IMR-90 (cell line): ENCODE results near the gene SPAG16. TPM values are rescaled to one million over a fixed set of nuclear protein-coding genes. Genes with fewer than 3 reads are reported as not detected.

Experiments
- ATAC-seq: fragments of 200-7000 bp; cut with Tn5 transposase; 2 replicates; pipeline ENCODE4 v1.9.1; 2020; ENCODE audit warnings: low read depth, mild to moderate bottlenecking, moderate library complexity
- BruUV-seq: library from RNA; stranded (reverse); fragments of 400-500 nt; replicated peaks from 2 replicates; lab custom pipeline; 2021; lab: Mats Ljungman, UMichigan
- CTCF ChIA-PET: fragments of 300-600 bp; formaldehyde crosslinking; extraction: SDS; loops from one replicate; lab custom pipeline; 2021; ENCODE audit warnings: antibody characterized with exemption; lab: Yijun Ruan, JAX
- POLR2A ChIA-PET: fragments of 300-600 bp; sonication (Branson Sonifier 250); formaldehyde crosslinking; loops from one replicate; lab custom pipeline; 2022; ENCODE audit warnings: antibody characterized with exemption; ENCODE audit not compliant: unreplicated experiment; lab: Charles Lee
- DNase-seq: peaks from one replicate; pipeline ENCODE4 v3.0.0; 2013
- H2AFZ ChIP-seq: replicated peaks from 2 replicates; pipeline ENCODE3; 2013; ENCODE audit warnings: low read length, mild to moderate bottlenecking; ENCODE audit not compliant: poor library complexity
- H2AK5ac ChIP-seq: 2 replicates; pipeline ENCODE4 v1.6.1; 2013; ENCODE audit warnings: low read depth, low read length, inconsistent platforms
- H2AK9ac ChIP-seq: replicated peaks from 2 replicates; pipeline ENCODE3; 2013; ENCODE audit warnings: mild to moderate bottlenecking, low read depth, low read length, moderate library complexity; ENCODE audit not compliant: poor library complexity
- H2BK120ac ChIP-seq: 2 replicates; pipeline ENCODE4 v1.6.1; 2013; ENCODE audit warnings: low read depth, low read length, inconsistent platforms
- H2BK15ac ChIP-seq: 3 replicates; pipeline ENCODE4 v1.6.1; 2013; ENCODE audit warnings: low read depth, low read length, inconsistent platforms
- H2BK20ac ChIP-seq: 2 replicates; pipeline ENCODE4 v1.6.1; 2013; ENCODE audit warnings: low read depth, mild to moderate bottlenecking, inconsistent platforms, low read length, moderate library complexity
- H2BK5ac ChIP-seq: 2 replicates; pipeline ENCODE4 v1.6.1; 2013; ENCODE audit warnings: mild to moderate bottlenecking, low read depth, low read length, inconsistent platforms; ENCODE audit not compliant: poor library complexity, severe bottlenecking
- H3K14ac ChIP-seq: replicated peaks from 2 replicates; pipeline ENCODE4 v1.6.1; 2013; ENCODE audit warnings: low read depth, low read length, inconsistent platforms
- H3K18ac ChIP-seq: 2 replicates; pipeline ENCODE4 v1.6.1; 2013; ENCODE audit warnings: low read depth, low read length, control low read depth
- H3K23ac ChIP-seq: 2 replicates; pipeline ENCODE4 v1.6.1; 2013; ENCODE audit warnings: low read depth, low read length, inconsistent platforms
- H3K27ac ChIP-seq: 2 replicates; pipeline ENCODE4 v1.5.1; 2013; ENCODE audit warnings: mild to moderate bottlenecking, control low read depth, low read length; ENCODE audit not compliant: insufficient read depth
- H3K27me3 ChIP-seq: 2 replicates; pipeline ENCODE4 v1.6.1; 2013; ENCODE audit warnings: low read length; ENCODE audit not compliant: control insufficient read depth, insufficient read depth
- H3K36me3 ChIP-seq: 2 replicates; pipeline ENCODE4 v1.6.1; 2013; ENCODE audit warnings: low read length, mixed read lengths; ENCODE audit not compliant: control insufficient read depth, insufficient read depth
- H3K4ac ChIP-seq: 2 replicates; pipeline ENCODE4 v1.6.1; 2013; ENCODE audit warnings: low read depth, low read length, inconsistent platforms
- H3K4me1 ChIP-seq: 2 replicates; pipeline ENCODE4 v1.6.1; 2013; ENCODE audit warnings: low read length, mixed read lengths; ENCODE audit not compliant: control insufficient read depth, insufficient read depth
- H3K4me2 ChIP-seq: 2 replicates; pipeline ENCODE4 v1.6.1; 2013; ENCODE audit warnings: low read depth, mild to moderate bottlenecking, control low read depth, low read length, moderate library complexity
- H3K4me3 ChIP-seq: 2 replicates; pipeline ENCODE4 v1.5.1; 2013; ENCODE audit warnings: low read depth, mild to moderate bottlenecking, control low read depth, low read length, moderate library complexity; ENCODE audit not compliant: insufficient read depth
- H3K56ac ChIP-seq: 2 replicates; pipeline ENCODE4 v1.6.1; 2013; ENCODE audit warnings: low read length, inconsistent platforms; ENCODE audit not compliant: insufficient read depth; ENCODE audit errors: extremely low read depth
- H3K79me1 ChIP-seq, 2 experiments: 2 replicates each; pipeline ENCODE4 v1.6.1; 2013; ENCODE audit warnings: low read length in 2 of 2, inconsistent platforms in 1 of 2, low read depth in 1 of 2
- H3K9ac ChIP-seq: 2 replicates; pipeline ENCODE4 v1.6.1; 2013; ENCODE audit warnings: low read depth, low read length, control low read depth
- H3K9me1 ChIP-seq: 2 replicates; pipeline ENCODE4 v1.6.1; 2013; ENCODE audit warnings: low read length, inconsistent platforms; ENCODE audit not compliant: insufficient read depth
- H3K9me3 ChIP-seq: 2 replicates; pipeline ENCODE4 v1.6.1; 2013; ENCODE audit warnings: low read length; ENCODE audit not compliant: control insufficient read depth, insufficient read depth
- H4K20me1 ChIP-seq: 2 replicates; pipeline ENCODE4 v1.6.1; 2013; ENCODE audit warnings: low read length, inconsistent platforms; ENCODE audit not compliant: insufficient read depth
- H4K5ac ChIP-seq: 2 replicates; pipeline ENCODE4 v1.6.1; 2013; ENCODE audit warnings: mild to moderate bottlenecking, low read depth, low read length, control low read depth
- H4K8ac ChIP-seq, 2 experiments: 2 replicates each; pipeline ENCODE4 v1.6.1; 2013; ENCODE audit warnings: low read depth in 2 of 2, low read length in 2 of 2, control low read depth in 1 of 2, inconsistent platforms in 1 of 2
- H4K91ac ChIP-seq: 2 replicates; pipeline ENCODE4 v1.6.1; 2013; ENCODE audit warnings: low read depth, low read length, inconsistent platforms; ENCODE audit not compliant: insufficient read depth
- BHLHE40 ChIP-seq: fragments of 150-350 bp; IDR thresholded peaks from 2 replicates; pipeline ENCODE4 v1.6.1; 2016; ENCODE audit warnings: mild to moderate bottlenecking, low read depth, low read length
- CEBPB ChIP-seq: IDR thresholded peaks from 2 replicates; pipeline ENCODE4 v1.6.1; 2012; ENCODE audit warnings: low read depth, low read length, improper control_type of control experiment
- CHD1 ChIP-seq: IDR thresholded peaks from 2 replicates; pipeline ENCODE4 v1.6.1; 2012; ENCODE audit warnings: low read depth, low read length, improper control_type of control experiment
- CTCF ChIP-seq: conservative IDR thresholded peaks from 2 replicates; pipeline ENCODE4 v1.5.1; 2012; ENCODE audit warnings: mild to moderate bottlenecking, low read depth, low read length, improper control_type of control experiment
- ELK1 ChIP-seq: fragments of 150-350 bp; IDR thresholded peaks from 2 replicates; pipeline ENCODE4 v1.6.1; 2016; ENCODE audit warnings: low read depth, mild to moderate bottlenecking, low read length, moderate library complexity, borderline replicate concordance
- FOS ChIP-seq: fragments of 150-350 bp; IDR thresholded peaks from 2 replicates; pipeline ENCODE4 v1.6.1; 2016; ENCODE audit warnings: low read depth, low read length
- MAFK ChIP-seq: IDR thresholded peaks from 2 replicates; pipeline ENCODE4 v1.6.1; 2012; ENCODE audit warnings: low read depth, low read length, improper control_type of control experiment
- MAZ ChIP-seq: IDR thresholded peaks from 2 replicates; pipeline ENCODE4 v1.6.1; 2012; ENCODE audit warnings: low read depth, mild to moderate bottlenecking, low read length, improper control_type of control experiment, moderate library complexity, borderline replicate concordance
- MXI1 ChIP-seq: IDR thresholded peaks from 2 replicates; pipeline ENCODE4 v1.6.1; 2012; ENCODE audit warnings: low read depth, mild to moderate bottlenecking, low read length, moderate library complexity, borderline replicate concordance
- NFE2L2 ChIP-seq: fragments of 150-350 bp; IDR thresholded peaks from 2 replicates; pipeline ENCODE4 v1.6.1; 2016; ENCODE audit warnings: low read depth, mild to moderate bottlenecking, low read length
- POLR2A ChIP-seq: IDR thresholded peaks from 2 replicates; pipeline ENCODE4 v1.6.1; 2012; ENCODE audit warnings: mild to moderate bottlenecking, low read depth, low read length
- RAD21 ChIP-seq: IDR thresholded peaks from 2 replicates; pipeline ENCODE4 v1.6.1; 2012; ENCODE audit warnings: low read length, improper control_type of control experiment
- RCOR1 ChIP-seq: IDR thresholded peaks from 2 replicates; pipeline ENCODE4 v1.6.1; 2012; ENCODE audit warnings: mild to moderate bottlenecking, low read length, improper control_type of control experiment; ENCODE audit not compliant: insufficient replicate concordance
- RFX5 ChIP-seq: IDR thresholded peaks from 2 replicates; pipeline ENCODE4 v1.8.0; 2012; ENCODE audit warnings: low read depth, mild to moderate bottlenecking, low read length, moderate library complexity
- SMC3 ChIP-seq: fragments of 150-350 bp; IDR thresholded peaks from 2 replicates; pipeline ENCODE4 v1.6.1; 2016; ENCODE audit warnings: low read depth, mild to moderate bottlenecking, antibody characterized with exemption, low read length, moderate library complexity
- WGBS, 2 experiments: methylation state at CpG; one replicate each; pipeline versions ENCODE4 v1.1.5 to v1.1.7; 2013; ENCODE audit warnings: missing lambda C conversion rate in 2 of 2; ENCODE audit not compliant: insufficient read length in 1 of 2; ENCODE audit errors: extremely low coverage in 2 of 2; 5-methylcytosine and 5-hydroxymethylcytosine counted together
- dilution Hi-C: fragments of 300-500 bp; cut with HindIII; formaldehyde crosslinking; loops from one replicate; pipeline ENCODE4 v1.14.3; 2018; ENCODE audit warnings: low sequenced_read_pairs; ENCODE audit not compliant: unreplicated experiment
- in situ Hi-C: fragments of 300-500 bp; cut with MboI; formaldehyde crosslinking; loops from 3 replicates; pipeline ENCODE4 v1.14.3; 2019; ENCODE audit warnings: low sequenced_read_pairs, inconsistent platforms, mixed read lengths
- intact Hi-C: fragments of 100-400 bp; cut with micrococcal nuclease; formaldehyde crosslinking; loops from 2 replicates; pipeline ENCODE4 v1.10.0; 2022
- polyA plus RNA-seq, 3 experiments: library from polyadenylated mRNA; depleted of rRNA; stranded (reverse); fragments of >200 nt; gene quantifications; 2 replicates each; pipeline ENCODE4 v1.2.3, GENCODE V29; 2012; ENCODE audit warnings: low replicate concordance in 1 of 3
- total RNA-seq: library from RNA; depleted of rRNA; stranded (reverse); fragments of >200 nt; gene quantifications from 2 replicates; pipeline ENCODE4 v1.2.3, GENCODE V29; 2012
- TF ChIP-seq, protein P1 (sequence below): fragments of 150-350 bp; IDR thresholded peaks from 2 replicates; pipeline ENCODE4 v1.6.1; 2017; ENCODE audit warnings: mild to moderate bottlenecking, antibody characterized with exemption, low read length, low read depth

Gene SPAG16
- total and polyA plus RNA-seq, 2 of the 4 experiments (the other 2 are of a cell fraction): 7.3 to 13.5 TPM

- Histone ChIP-seq H3K4me1 (no peaks in the 10 kb centered on the region), H3K79me1 (no peaks in the 10 kb centered on the region), H2BK15ac (no peak overlapping the region), H3K27ac (no peak overlapping the region), H2AFZ (no peak overlapping the region), H2AK9ac (no peak overlapping the region), H3K23ac (no peak overlapping the region), H3K36me3 (no peaks in the 10 kb centered on the region), H3K18ac (no peak overlapping the region), H2BK120ac (no peak overlapping the region), H3K4ac (no peak overlapping the region), H2AK5ac (no peak overlapping the region), H4K8ac (no peak overlapping the region), H3K9me1 (no peaks in the 10 kb centered on the region), H2BK5ac (no peak overlapping the region), H3K14ac (no peak overlapping the region), H3K9me3 (no peaks in the 10 kb centered on the region), H3K9ac (no peak overlapping the region), H3K27me3 (no peaks in the 10 kb centered on the region), H4K5ac (no peak overlapping the region), H3K56ac (no peak overlapping the region), H4K20me1 (no peaks in the 10 kb centered on the region), H3K4me3 (no peak overlapping the region), H3K4me2 (no peak overlapping the region), H2BK20ac (no peak overlapping the region), H4K91ac (no peak overlapping the region)
- no TSS peak for BruUV-seq
- dilution Hi-C loops: no loop called here
- no peak for ATAC-seq
- ChIA-PET POLR2A (no interaction called here), CTCF (no interaction called here)
- WGBS, 2 experiments: no CpG with 5 or more reads among the region's 2 CpGs
- DNase-seq: no peak
- no peak for TF ChIP-seq SMC3
- no peak for TF ChIP-seq CHD1
- TF ChIP-seq NFE2L2: no peak
- TF ChIP-seq RCOR1: no peak
- no peak for TF ChIP-seq MAZ
- TF ChIP-seq RAD21: no peak
- no peak for TF ChIP-seq MXI1
- TF ChIP-seq ELK1: no peak
- TF ChIP-seq CEBPB: no peak
- TF ChIP-seq MAFK: no peak
- no peak for TF ChIP-seq CTCF
- TF ChIP-seq BHLHE40: no peak
- no peak for TF ChIP-seq FOS
- TF ChIP-seq RFX5: no peak
- TF ChIP-seq, protein P1, sequence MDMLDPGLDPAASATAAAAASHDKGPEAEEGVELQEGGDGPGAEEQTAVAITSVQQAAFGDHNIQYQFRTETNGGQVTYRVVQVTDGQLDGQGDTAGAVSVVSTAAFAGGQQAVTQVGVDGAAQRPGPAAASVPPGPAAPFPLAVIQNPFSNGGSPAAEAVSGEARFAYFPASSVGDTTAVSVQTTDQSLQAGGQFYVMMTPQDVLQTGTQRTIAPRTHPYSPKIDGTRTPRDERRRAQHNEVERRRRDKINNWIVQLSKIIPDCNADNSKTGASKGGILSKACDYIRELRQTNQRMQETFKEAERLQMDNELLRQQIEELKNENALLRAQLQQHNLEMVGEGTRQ: no peak
- no peak for TF ChIP-seq POLR2A
- intact Hi-C loops: no loop called here
- in situ Hi-C loops: no loop called here
These were observed 773.7 kb downstream of the SPAG16 start for GRCh38 chr2:214057986-214058385.
